GM12878 (cell line): ENCODE measurements around the gene HSPB1. TPM values are rescaled to one million over a fixed set of nuclear protein-coding genes. Genes with fewer than 3 reads are reported as not detected.

Experiments used
- ATAC-seq: fragments of 200-7000 bp; cut with Tn5 transposase; 3 replicates; pipeline ENCODE4 v1.9.1; 2020; ENCODE audit warnings: mild to moderate bottlenecking, moderate library complexity
- BruUV-seq: library from RNA; stranded (reverse); fragments of 400-500 nt; replicated peaks from 2 replicates; lab custom pipeline; 2021; lab: Mats Ljungman, UMichigan
- CTCF ChIA-PET: fragments of 300-600 bp; sonication (Branson Sonifier 250); formaldehyde crosslinking; extraction: SDS; loops from one replicate; lab custom pipeline; 2021; ENCODE audit warnings: inconsistent platforms; lab: Yijun Ruan, JAX
- POLR2A ChIA-PET: fragments of 350-600 bp; formaldehyde crosslinking; extraction: SDS; loops from one replicate; lab custom pipeline; 2021; ENCODE audit warnings: inconsistent platforms; lab: Charles Lee
- RAD21 ChIA-PET: fragments of 300-600 bp; sonication (Branson Sonifier 250); formaldehyde crosslinking; loops from one replicate; lab custom pipeline; 2023; ENCODE audit warnings: antibody characterized with exemption; ENCODE audit not compliant: unreplicated experiment; lab: Charles Lee
- SMC1A ChIA-PET: fragments of 300-600 bp; sonication (Branson Sonifier 250); formaldehyde crosslinking; loops from one replicate; lab custom pipeline; 2023; ENCODE audit not compliant: unreplicated experiment, uncharacterized antibody; lab: Charles Lee
- DNase-seq: peaks from one replicate; pipeline ENCODE4 v3.0.0-alpha.2; 2011; ENCODE audit warnings: low read depth, low spot score
- FAIRE-seq: peaks from 3 replicates; lab custom pipeline; 2011; peaks lifted over from hg19 to GRCh38; lab: Jason Lieb, UNC
- H2AFZ ChIP-seq: 2 replicates; pipeline ENCODE4 v1.6.0; 2011; ENCODE audit warnings: low read depth, low read length, control low read depth; ENCODE audit not compliant: control insufficient read depth
- H3K27ac ChIP-seq: 2 replicates; pipeline ENCODE4 v1.5.1; 2011; ENCODE audit warnings: control low read depth; ENCODE audit not compliant: control insufficient read depth, insufficient read depth
- H3K27me3 ChIP-seq, 2 experiments: replicated peaks in 1 of 2; 2 replicates each; pipeline versions ENCODE4 v1.6.0 to v1.6.1; 2011; ENCODE audit warnings: low read length in 1 of 2; ENCODE audit not compliant: control insufficient read depth in 2 of 2, insufficient read depth in 2 of 2
- H3K36me3 ChIP-seq, 2 experiments: 2 replicates each; pipeline ENCODE4 v1.5.1; 2011; ENCODE audit warnings: low read length in 1 of 2; ENCODE audit not compliant: control insufficient read depth in 2 of 2, insufficient read depth in 2 of 2
- H3K4me1 ChIP-seq: 2 replicates; pipeline ENCODE4 v1.6.1; 2011; ENCODE audit warnings: mild to moderate bottlenecking, low read length, moderate library complexity, mixed read lengths; ENCODE audit not compliant: control insufficient read depth, insufficient read depth
- H3K4me2 ChIP-seq: 2 replicates; pipeline ENCODE4 v1.6.0; 2011; ENCODE audit warnings: control low read depth; ENCODE audit not compliant: control insufficient read depth, insufficient read depth
- H3K4me3 ChIP-seq: fragments of 200-600 bp; sonication (generic); 2 replicates; pipeline ENCODE4 v1.5.1; 2016
- H3K79me2 ChIP-seq: 2 replicates; pipeline ENCODE4 v1.6.0; 2011; ENCODE audit warnings: low read length; ENCODE audit not compliant: control insufficient read depth, insufficient read depth
- H3K9ac ChIP-seq: 2 replicates; pipeline ENCODE4 v1.8.0; 2011; ENCODE audit warnings: low read length, control low read depth, mixed read lengths; ENCODE audit not compliant: control insufficient read depth, insufficient read depth
- H3K9me3 ChIP-seq: replicated peaks from 3 replicates; pipeline ENCODE4 v1.5.1; 2011; ENCODE audit warnings: mild to moderate bottlenecking, low read length; ENCODE audit not compliant: control insufficient read depth, insufficient read depth
- H4K20me1 ChIP-seq: 2 replicates; pipeline ENCODE4 v1.6.0; 2011; ENCODE audit not compliant: control insufficient read depth, insufficient read depth
- ATF2 ChIP-seq: IDR thresholded peaks from 2 replicates; pipeline ENCODE4 v1.6.1; 2012; ENCODE audit warnings: low read length, inconsistent platforms
- CHD4 ChIP-seq: fragments of 200-600 bp; sonication (generic); IDR thresholded peaks from 2 replicates; pipeline ENCODE4 v1.6.1; 2016; ENCODE audit warnings: mild to moderate bottlenecking
- CTCF ChIP-seq, 3 experiments: IDR thresholded peaks in 2 of 3; conservative IDR thresholded peaks in 1 of 3; 2 replicates each; pipeline ENCODE4 v1.5.1; 2011; ENCODE audit warnings: low read depth in 3 of 3, low read length in 3 of 3, mild to moderate bottlenecking in 3 of 3, control low read depth in 2 of 3, moderate library complexity in 2 of 3, inconsistent platforms in 1 of 3, mixed read lengths in 1 of 3; ENCODE audit not compliant: control insufficient read depth in 2 of 3, insufficient read depth in 1 of 3; ENCODE audit errors: extremely low read depth in 1 of 3
- E4F1 ChIP-seq: fragments of 450-650 bp; IDR thresholded peaks from 2 replicates; pipeline ENCODE4 v1.6.1; 2018; ENCODE audit warnings: borderline replicate concordance, mild to moderate bottlenecking; ENCODE audit not compliant: partially characterized antibody
- IKZF1 ChIP-seq: fragments of 450-650 bp; conservative IDR thresholded peaks from 2 replicates; pipeline ENCODE4 v1.6.1; 2017; ENCODE audit warnings: antibody characterized with exemption, mild to moderate bottlenecking
- MTA2 ChIP-seq: fragments of 450-650 bp; IDR thresholded peaks from 2 replicates; pipeline ENCODE4 v1.6.1; 2016; ENCODE audit warnings: low read depth, mild to moderate bottlenecking, moderate library complexity
- NR2C1 ChIP-seq: fragments of 450-650 bp; IDR thresholded peaks from 2 replicates; pipeline ENCODE4 v1.6.1; 2017; ENCODE audit warnings: antibody characterized with exemption, mild to moderate bottlenecking, moderate library complexity
- RELB ChIP-seq: fragments of 450-650 bp; IDR thresholded peaks from 2 replicates; pipeline ENCODE4 v1.6.1; 2017; ENCODE audit warnings: low read depth, mild to moderate bottlenecking, moderate library complexity
- SKIL ChIP-seq: fragments of 450-650 bp; IDR thresholded peaks from 2 replicates; pipeline ENCODE4 v1.6.1; 2017; ENCODE audit warnings: mild to moderate bottlenecking, low read depth, inconsistent platforms; ENCODE audit not compliant: poor library complexity, severe bottlenecking
- SMAD1 ChIP-seq: fragments of 450-650 bp; IDR thresholded peaks from 2 replicates; pipeline ENCODE4 v1.6.1; 2018; ENCODE audit warnings: mild to moderate bottlenecking, low read depth; ENCODE audit not compliant: partially characterized antibody
- TARDBP ChIP-seq: IDR thresholded peaks from 2 replicates; pipeline ENCODE4 v1.6.1; 2016; ENCODE audit warnings: borderline replicate concordance
- ZNF207 ChIP-seq: fragments of 450-650 bp; IDR thresholded peaks from 2 replicates; pipeline ENCODE4 v1.6.1; 2014; ENCODE audit warnings: antibody characterized with exemption, mild to moderate bottlenecking, borderline replicate concordance
- WGBS: methylation state at CpG from one replicate; pipeline ENCODE4 v1.1.6; 2016; ENCODE audit warnings: low lambda C conversion rate; ENCODE audit not compliant: insufficient replicate concordance, insufficient coverage; ENCODE audit errors: missing lambda C conversion rate; 5-methylcytosine and 5-hydroxymethylcytosine counted together
- in situ Hi-C: fragments of 300-500 bp; cut with MboI; formaldehyde crosslinking; loops from 9 replicates; pipeline ENCODE4 v1.14.3; 2018; ENCODE audit warnings: mixed read lengths
- intact Hi-C: fragments of 100-400 bp; cut with micrococcal nuclease; formaldehyde crosslinking; loops from one replicate; pipeline ENCODE4 v1.14.2; 2022; ENCODE audit not compliant: unreplicated experiment
- polyA plus RNA-seq, 11 experiments: library from polyadenylated mRNA; depleted of rRNA in 4 of 11; unstranded in 6 of 11; stranded (reverse) in 5 of 11; fragments of >200 nt; fragmentation: Nextera tagmentation in 4 of 11; fragmentation: Illumina TruSeq in 1 of 11; extraction: Ambion mirVana in 4 of 11; extraction: Trizol in 1 of 11; gene quantifications; 1 replicate in 1 of 11; 2 replicates in 10 of 11; pipeline versions ENCODE4 v1.2.1 to v1.2.3, GENCODE V29; 2011 to 2016; ENCODE audit warnings: inconsistent platforms in 2 of 11, missing spikeins in 2 of 11, low read depth in 1 of 11
- total RNA-seq, 4 experiments: library from RNA; depleted of rRNA in 3 of 4; stranded (reverse); fragments of >200 nt in 3 of 4; fragmentation: Illumina TruSeq in 1 of 4; extraction: Trizol in 1 of 4; gene quantifications; 2 replicates each; pipeline versions ENCODE4 v1.2.1 to v1.2.3, GENCODE V29; 2013 to 2021

HSPB1 gene
- total and polyA plus RNA-seq, 10 of the 15 experiments (the other 5 are each of a cell fraction or from before 2014, with no cell fraction given), result 13.7 to 297 (median 62.0) TPM

GRCh38 chr7:76333511-76334101 is 31.1 kb downstream of the HSPB1 start:
- no peak for DNase-seq
- Histone ChIP-seq H3K9ac (no peak overlapping the region), H3K4me1 (no peaks in the 10 kb centered on the region), H3K4me3 (no peak overlapping the region), H4K20me1 (peaks cover 9% of the 10 kb centered on the region), H3K79me2 (peaks cover 59% of the 10 kb centered on the region), H2AFZ (no peak overlapping the region), H3K9me3 (no peaks in the 10 kb centered on the region), H3K36me3 (peaks cover 16 to 23% of the 10 kb centered on the region in 2 experiments), H3K27me3 (no peaks in the 10 kb centered on the region), H3K4me2 (no peak overlapping the region), H3K27ac (no peak overlapping the region)
- in situ Hi-C loops, result no loop called here
- 95% methylated on average over 14 of the region's 14 CpGs for WGBS
- POLR2A ChIA-PET, result interaction anchor here (0.8 to 1.8 kb wide), 2 partner anchors 14 to 16 kb away, joined by 3 to 9 read pairs; no protein-coding TSS in a partner anchor
- no TSS peak for BruUV-seq
- CTCF ChIA-PET, result interaction anchor here (1.4 kb wide), 1 partner anchor 9 kb away, joined by 4 read pairs; no protein-coding TSS in a partner anchor
- no peak for FAIRE-seq
- no peak for ATAC-seq
- RAD21 ChIA-PET, result interaction anchor here (1.6 kb wide), 1 partner anchor 155 kb away, joined by 3 read pairs; no protein-coding TSS in a partner anchor
- intact Hi-C loops, result no loop called here
- SMC1A ChIA-PET, result interaction anchor here (0.8 kb wide), 1 partner anchor 25 kb away, joined by 3 read pairs; the partner anchor contains the start of gene YWHAG
- TF ChIP-seq CTCF (IDR thresholded peaks at IDR 0.05 in 2 of 3, conservative IDR thresholded peaks at IDR 0.05 in 1 of 3; ENCODE audit: control insufficient read depth in 2 of 3, extremely low read depth in 1 of 3, insufficient read depth in 1 of 3, low read depth in 3 of 3, low read length in 3 of 3), result no peak
- no peak for TF ChIP-seq TARDBP
- TF ChIP-seq SMAD1, result no peak
- no peak for TF ChIP-seq NR2C1
- no peak for TF ChIP-seq CHD4
- no peak for TF ChIP-seq ZNF207
- no peak for TF ChIP-seq ATF2
- no peak for TF ChIP-seq IKZF1
- no peak for TF ChIP-seq E4F1
- no peak for TF ChIP-seq MTA2
- TF ChIP-seq RELB, result no peak
- no peak for TF ChIP-seq SKIL
